Activated CD4-positive, alpha-beta T cell treated with anti-CD3 and anti-CD28 coated beads for 4 hours (primary cell): ENCODE measurements around the gene ARID3A.
"Not testable (repeated sequence)": the region's sequence is repeated elsewhere in the genome, so short reads cannot be mapped to it uniquely, and the experiment has no call there.

ENCODE experiments used
- DNase-seq, 2 donors: peaks; one replicate each; pipeline ENCODE4 v3.0.0-alpha.2; 2020

Gene ARID3A

GRCh38 chr19:925526-926322, at the start of gene ARID3A:
TSS of gene ARID3A (plus strand) at chr19:926035. CDS start at chr19:929529, 3,494 bp downstream.
- peak; percentile 71 for DNase-seq

GRCh38 chr19:876089-876488, 49.7 kb upstream of the ARID3A start:
- DNase-seq = no peak

- no peak for DNase-seq
These were observed 49.0 kb upstream of the ARID3A start for GRCh38 chr19:876780-877314.

GRCh38 chr19:877992-878660, 47.7 kb upstream of the ARID3A start:
- DNase-seq = not testable (repeated sequence)

GRCh38 chr19:878751-879561, 46.9 kb upstream of the ARID3A start:
- DNase-seq = not testable (repeated sequence)

GRCh38 chr19:879711-880438, 46.0 kb upstream of the ARID3A start:
- no peak for DNase-seq

GRCh38 chr19:881385-882071, 44.3 kb upstream of the ARID3A start:
- DNase-seq = no peak

- no peak for DNase-seq
These were observed 42.9 kb upstream of the ARID3A start for GRCh38 chr19:882871-883497.

GRCh38 chr19:883661-884211, 42.1 kb upstream of the ARID3A start:
- DNase-seq = no peak

GRCh38 chr19:884420-885211, 41.2 kb upstream of the ARID3A start:
- DNase-seq = no peak

GRCh38 chr19:885536-886224, 40.2 kb upstream of the ARID3A start:
- no peak for DNase-seq

GRCh38 chr19:887072-887471, 38.8 kb upstream of the ARID3A start:
- no peak for DNase-seq

- DNase-seq = no peak
These were observed 38.2 kb upstream of the ARID3A start for GRCh38 chr19:887599-887998.

- peak in 1 of 2 donors; percentile 41 for DNase-seq
These were observed 37.1 kb upstream of the ARID3A start for GRCh38 chr19:888581-889385.

GRCh38 chr19:889662-890295, 36.1 kb upstream of the ARID3A start:
- no peak for DNase-seq

- DNase-seq = no peak
These were observed 35.0 kb upstream of the ARID3A start for GRCh38 chr19:890831-891230.

- not testable (repeated sequence) for DNase-seq
These were observed 34.2 kb upstream of the ARID3A start for GRCh38 chr19:891421-892200.
